ENCODE data around the gene LNPK. TPM values are rescaled to one million over a fixed set of nuclear protein-coding genes. Genes with fewer than 3 reads are reported as not detected.
A peak's percentile ranks its signal among the peaks of the same experiment; 100 is the strongest.

LNPK gene
- total RNA-seq, 1 donor from 2014 or later, result 31.7 TPM

DNA sequence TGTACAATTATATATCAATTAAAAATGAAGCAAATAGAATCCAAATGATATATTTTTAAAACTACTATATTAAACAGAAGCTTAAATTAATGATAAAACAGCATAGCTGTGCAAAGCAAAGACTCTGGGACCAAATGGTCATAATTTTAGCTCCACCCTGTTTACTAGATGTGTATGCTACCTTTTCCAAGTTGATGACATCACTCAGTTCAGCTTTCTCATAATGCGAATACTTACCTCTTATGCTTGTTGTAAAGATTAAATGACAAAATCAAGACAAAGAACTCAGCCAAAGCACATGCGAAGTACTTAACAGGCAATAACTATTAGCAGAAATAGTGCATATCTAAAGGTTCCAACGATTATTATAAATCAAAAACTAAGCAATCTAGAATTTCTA is 51.6 kb downstream of the LNPK start:
- Mint-ChIP-seq H3K9me3 (peaks cover 3% of the 10 kb centered on the region), H3K4me3 (no peak overlapping the region), H3K4me1 (no peaks in the 10 kb centered on the region), H3K27ac (no peak overlapping the region), H3K27me3 (ENCODE audit: low read depth) (no peaks in the 10 kb centered on the region), H3K36me3 (peaks cover 12% of the 10 kb centered on the region)
- no peak for DNase-seq (ENCODE audit: low spot score in 2 of 2, unreplicated experiment in 2 of 2)
- TF ChIP-seq, protein P1, sequence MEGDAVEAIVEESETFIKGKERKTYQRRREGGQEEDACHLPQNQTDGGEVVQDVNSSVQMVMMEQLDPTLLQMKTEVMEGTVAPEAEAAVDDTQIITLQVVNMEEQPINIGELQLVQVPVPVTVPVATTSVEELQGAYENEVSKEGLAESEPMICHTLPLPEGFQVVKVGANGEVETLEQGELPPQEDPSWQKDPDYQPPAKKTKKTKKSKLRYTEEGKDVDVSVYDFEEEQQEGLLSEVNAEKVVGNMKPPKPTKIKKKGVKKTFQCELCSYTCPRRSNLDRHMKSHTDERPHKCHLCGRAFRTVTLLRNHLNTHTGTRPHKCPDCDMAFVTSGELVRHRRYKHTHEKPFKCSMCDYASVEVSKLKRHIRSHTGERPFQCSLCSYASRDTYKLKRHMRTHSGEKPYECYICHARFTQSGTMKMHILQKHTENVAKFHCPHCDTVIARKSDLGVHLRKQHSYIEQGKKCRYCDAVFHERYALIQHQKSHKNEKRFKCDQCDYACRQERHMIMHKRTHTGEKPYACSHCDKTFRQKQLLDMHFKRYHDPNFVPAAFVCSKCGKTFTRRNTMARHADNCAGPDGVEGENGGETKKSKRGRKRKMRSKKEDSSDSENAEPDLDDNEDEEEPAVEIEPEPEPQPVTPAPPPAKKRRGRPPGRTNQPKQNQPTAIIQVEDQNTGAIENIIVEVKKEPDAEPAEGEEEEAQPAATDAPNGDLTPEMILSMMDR (IDR thresholded peaks at IDR 0.05; ENCODE audit: unreplicated experiment), result no peak

- Mint-ChIP-seq H3K27me3 (ENCODE audit: low read depth) (no peaks in the 10 kb centered on the region), H3K4me3 (no peak overlapping the region), H3K27ac (peak overlapping the region; percentile 43), H3K9me3 (peaks cover 3% of the 10 kb centered on the region), H3K36me3 (peaks cover 20% of the 10 kb centered on the region), H3K4me1 (no peaks in the 10 kb centered on the region)
- no peak for DNase-seq (ENCODE audit: low spot score in 2 of 2, unreplicated experiment in 2 of 2)
- TF ChIP-seq, protein P1 (IDR thresholded peaks at IDR 0.05; ENCODE audit: unreplicated experiment), result no peak
These were observed 53.9 kb downstream of the LNPK start for GRCh38 chr2:175948191-175948590.

DNA sequence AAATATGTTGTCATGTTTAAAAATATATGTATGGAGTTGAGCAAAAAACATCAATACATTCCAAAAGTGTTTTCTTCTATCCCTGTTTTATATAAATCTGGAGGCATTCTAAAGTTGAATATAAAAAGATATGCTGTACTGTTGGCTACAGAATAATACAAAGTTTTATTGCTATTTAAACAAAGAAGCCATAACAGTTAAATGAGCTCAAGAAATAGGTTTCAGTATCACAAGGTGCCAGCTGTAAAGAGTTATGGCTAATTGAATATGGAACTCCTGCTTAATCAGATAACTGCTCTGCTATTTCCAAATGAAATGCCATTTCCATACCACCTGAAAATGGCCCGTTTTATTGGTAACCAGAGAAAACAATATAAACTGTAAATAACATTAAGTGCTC is 55.0 kb downstream of the LNPK start:
- H3K36me3 Mint-ChIP-seq, result peaks cover 25% of the 10 kb centered on the region
- DNase-seq (ENCODE audit: low spot score in 2 of 2, unreplicated experiment in 2 of 2), result no peak
- H3K9me3 Mint-ChIP-seq, result peaks cover 4% of the 10 kb centered on the region
- no peak overlapping the region for H3K27ac Mint-ChIP-seq
- H3K27me3 Mint-ChIP-seq (ENCODE audit: low read depth), result no peaks in the 10 kb centered on the region
- H3K4me3 Mint-ChIP-seq, result no peak overlapping the region
- TF ChIP-seq, protein P1 (IDR thresholded peaks at IDR 0.05; ENCODE audit: unreplicated experiment), result no peak
- H3K4me1 Mint-ChIP-seq, result no peaks in the 10 kb centered on the region

GRCh38 chr2:175941699-175942098 is 60.4 kb downstream of the LNPK start:
- Mint-ChIP-seq H3K36me3 (peaks cover 38% of the 10 kb centered on the region), H3K9me3 (peaks cover 11% of the 10 kb centered on the region), H3K27me3 (ENCODE audit: low read depth) (no peaks in the 10 kb centered on the region), H3K4me1 (no peaks in the 10 kb centered on the region), H3K27ac (no peak overlapping the region), H3K4me3 (no peak overlapping the region)
- DNase-seq (ENCODE audit: low spot score in 2 of 2, unreplicated experiment in 2 of 2), result no peak
- TF ChIP-seq, protein P1 (IDR thresholded peaks at IDR 0.05; ENCODE audit: unreplicated experiment), result no peak

- H3K27me3 Mint-ChIP-seq (ENCODE audit: low read depth), result no peaks in the 10 kb centered on the region
- no peak overlapping the region for H3K4me3 Mint-ChIP-seq
- H3K4me1 Mint-ChIP-seq, result no peaks in the 10 kb centered on the region
- TF ChIP-seq, protein P1 (IDR thresholded peaks at IDR 0.05; ENCODE audit: unreplicated experiment), result no peak
- H3K9me3 Mint-ChIP-seq, result peaks cover 9% of the 10 kb centered on the region
- peaks cover 32% of the 10 kb centered on the region for H3K36me3 Mint-ChIP-seq
- DNase-seq (ENCODE audit: low spot score in 2 of 2, unreplicated experiment in 2 of 2), result no peak
- no peak overlapping the region for H3K27ac Mint-ChIP-seq
These were observed 64.9 kb downstream of the LNPK start for GRCh38 chr2:175937216-175937615.

All from mesothelial cell of epicardium (in vitro differentiated cells).